GM10248 (cell line): ENCODE results near the gene RIC8B.

Experiments
- CTCF ChIA-PET: fragments of 300-600 bp; sonication (Branson Sonifier 250); formaldehyde crosslinking; extraction: SDS; loops from one replicate; lab custom pipeline; 2021; ENCODE audit warnings: antibody characterized with exemption; lab: Yijun Ruan, JAX
- POLR2A ChIA-PET: fragments of 350-650 bp; sonication (Branson Sonifier 250); formaldehyde crosslinking; extraction: SDS; loops from one replicate; lab custom pipeline; 2020; ENCODE audit warnings: antibody characterized with exemption; lab: Yijun Ruan, JAX
- DNase-seq: peaks from one replicate; pipeline ENCODE4 v3.0.0; 2012; ENCODE audit errors: extremely low spot score
- TF ChIP-seq, protein P1 (sequence below): IDR thresholded peaks from 2 replicates; pipeline ENCODE4 v1.5.1; 2012; ENCODE audit warnings: mild to moderate bottlenecking, low read depth; ENCODE audit errors: extremely low read depth, missing control alignments, control extremely low read depth

Gene RIC8B

DNA sequence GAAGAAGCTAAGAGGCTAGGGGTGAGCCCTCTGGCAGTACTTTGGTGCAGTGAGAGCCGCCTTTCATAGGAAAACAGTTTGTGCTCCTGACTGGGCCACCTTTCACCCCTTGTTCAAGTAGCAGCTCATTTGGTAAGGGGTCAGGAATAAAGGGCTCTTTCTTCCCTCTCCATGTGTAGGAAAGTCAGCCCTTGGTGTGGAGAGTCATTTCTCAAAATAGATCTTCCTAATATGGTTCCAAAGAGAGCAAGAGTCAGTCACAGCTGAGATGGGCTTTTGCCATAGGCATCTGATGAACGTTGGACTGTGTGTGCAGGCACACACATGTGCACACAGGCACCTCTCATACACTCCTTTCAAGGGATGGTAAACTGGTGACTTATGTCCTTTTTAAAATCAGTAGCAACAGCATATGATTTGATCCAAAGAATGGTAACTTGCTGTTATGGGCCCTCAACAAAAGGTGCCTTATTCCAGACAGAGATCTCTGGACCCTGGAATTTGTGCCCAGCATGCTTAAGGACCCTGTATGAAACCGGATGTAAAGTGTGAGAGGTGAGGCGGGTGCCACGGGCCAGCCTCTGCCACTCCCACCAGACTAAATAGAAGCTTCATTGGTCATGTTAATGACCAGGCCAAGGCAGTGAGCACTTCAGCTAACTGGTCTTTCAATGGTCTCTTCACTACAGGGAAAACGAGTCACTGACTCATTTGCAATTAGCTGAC is 16.7 kb upstream of the RIC8B start:
- ChIA-PET CTCF (interaction anchor here (1.3 to 1.5 kb wide), 2 partner anchors 9 to 13 kb away, joined by 3 to 8 read pairs; no protein-coding TSS in a partner anchor), POLR2A (no interaction called here)
- TF ChIP-seq, protein P1, sequence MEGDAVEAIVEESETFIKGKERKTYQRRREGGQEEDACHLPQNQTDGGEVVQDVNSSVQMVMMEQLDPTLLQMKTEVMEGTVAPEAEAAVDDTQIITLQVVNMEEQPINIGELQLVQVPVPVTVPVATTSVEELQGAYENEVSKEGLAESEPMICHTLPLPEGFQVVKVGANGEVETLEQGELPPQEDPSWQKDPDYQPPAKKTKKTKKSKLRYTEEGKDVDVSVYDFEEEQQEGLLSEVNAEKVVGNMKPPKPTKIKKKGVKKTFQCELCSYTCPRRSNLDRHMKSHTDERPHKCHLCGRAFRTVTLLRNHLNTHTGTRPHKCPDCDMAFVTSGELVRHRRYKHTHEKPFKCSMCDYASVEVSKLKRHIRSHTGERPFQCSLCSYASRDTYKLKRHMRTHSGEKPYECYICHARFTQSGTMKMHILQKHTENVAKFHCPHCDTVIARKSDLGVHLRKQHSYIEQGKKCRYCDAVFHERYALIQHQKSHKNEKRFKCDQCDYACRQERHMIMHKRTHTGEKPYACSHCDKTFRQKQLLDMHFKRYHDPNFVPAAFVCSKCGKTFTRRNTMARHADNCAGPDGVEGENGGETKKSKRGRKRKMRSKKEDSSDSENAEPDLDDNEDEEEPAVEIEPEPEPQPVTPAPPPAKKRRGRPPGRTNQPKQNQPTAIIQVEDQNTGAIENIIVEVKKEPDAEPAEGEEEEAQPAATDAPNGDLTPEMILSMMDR = no peak
- no peak for DNase-seq

DNA sequence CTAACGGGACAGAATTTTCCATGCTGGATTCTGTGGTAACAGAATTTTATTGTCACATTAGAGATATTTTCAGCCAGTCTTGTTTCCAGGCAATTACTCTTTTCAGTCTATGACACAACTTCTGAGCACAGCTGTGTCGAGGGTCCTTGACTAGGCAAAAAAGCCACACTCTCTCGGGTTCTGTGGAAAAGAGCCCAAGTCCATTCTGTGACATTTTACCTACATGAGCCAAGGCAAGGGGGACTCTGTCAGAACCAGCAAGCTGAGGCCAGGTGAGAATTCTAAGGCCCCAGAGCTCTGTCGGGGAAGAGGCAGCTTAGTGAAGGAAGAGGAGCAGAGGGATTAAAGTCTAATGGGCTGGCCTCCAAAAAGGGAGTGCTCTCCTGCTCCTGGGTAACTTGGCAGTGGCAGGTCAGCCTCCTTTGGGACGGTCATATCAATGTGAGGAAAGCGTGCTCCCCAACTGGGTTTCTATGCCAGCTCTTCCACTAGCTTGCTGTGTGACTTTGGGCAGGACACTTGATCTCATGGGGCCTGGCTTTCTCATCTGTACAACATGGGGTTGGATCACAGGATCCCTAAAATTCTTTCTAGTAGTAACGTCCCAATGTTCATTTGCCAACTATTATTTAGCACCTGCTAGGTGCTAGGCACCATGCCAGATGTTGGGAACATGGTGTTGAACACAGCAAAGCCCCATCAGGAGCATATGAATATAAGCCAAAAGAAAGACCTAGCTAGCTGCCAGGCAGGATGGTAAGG is 16.0 kb upstream of the RIC8B start:
- TF ChIP-seq, protein P1 = no peak
- CTCF ChIA-PET = interaction anchor here (1.5 kb wide), 1 partner anchor 12 kb away, joined by 8 read pairs; no protein-coding TSS in a partner anchor
- DNase-seq = no peak
- POLR2A ChIA-PET = no interaction called here

DNA sequence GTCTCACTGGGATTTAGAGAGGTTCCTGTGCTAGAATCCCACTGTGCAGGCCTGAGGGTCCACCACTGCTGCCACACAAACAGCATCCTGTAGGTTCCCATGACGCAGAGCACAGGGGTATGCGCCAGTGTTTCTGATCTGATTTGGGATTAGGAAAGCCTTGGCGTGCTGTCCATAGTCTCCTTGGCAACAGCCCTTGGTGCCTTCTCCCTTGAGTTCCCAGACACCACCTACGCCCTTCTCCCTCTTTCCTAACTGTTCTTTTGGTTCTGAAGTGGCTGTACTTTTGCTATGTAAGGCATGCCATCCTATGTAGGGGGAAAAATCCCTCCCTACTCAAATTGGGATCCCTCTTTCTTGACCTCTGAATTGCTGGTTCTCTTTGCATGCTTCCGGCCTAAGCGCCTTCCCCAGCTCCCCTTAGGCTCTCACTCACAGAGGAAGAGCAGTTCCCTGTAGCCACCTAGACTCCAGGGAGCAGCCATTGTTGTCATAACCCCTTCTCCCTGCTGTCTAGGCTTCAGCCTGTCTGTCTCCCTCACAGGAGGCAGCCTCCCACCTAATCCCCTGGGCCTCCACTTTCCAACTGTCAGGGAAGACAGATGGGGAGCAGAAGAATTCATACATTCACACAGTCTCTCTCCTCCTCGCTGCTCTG is 14.8 kb upstream of the RIC8B start:
- ChIA-PET POLR2A (interaction anchor here (0.7 to 1.0 kb wide), 3 partner anchors 9 to 339 kb away, joined by 3 to 5 read pairs (median 3); no protein-coding TSS in a partner anchor), CTCF (interaction anchor here (0.8 to 1.5 kb wide), 3 partner anchors 11 kb away, joined by 3 to 8 read pairs (median 3); no protein-coding TSS in a partner anchor)
- TF ChIP-seq, protein P1 = no peak
- no peak for DNase-seq

DNA sequence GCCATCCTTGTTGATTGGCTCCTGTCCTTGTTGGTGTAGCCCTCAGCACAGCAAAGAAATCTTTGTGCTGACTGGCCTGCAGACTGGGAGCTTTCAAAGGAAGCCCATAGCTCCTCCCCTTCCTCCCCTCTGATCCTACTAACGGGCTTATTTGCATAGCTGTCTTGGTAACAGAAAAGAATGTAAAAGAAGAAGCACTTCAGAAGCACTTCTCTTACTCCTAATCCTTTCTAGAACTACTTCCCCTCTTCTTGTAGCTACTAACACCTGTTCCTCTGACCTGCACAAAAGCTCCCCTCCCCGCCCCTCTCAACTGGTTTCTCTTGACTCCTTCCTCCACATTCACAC is 14.3 kb upstream of the RIC8B start:
- TF ChIP-seq, protein P1 = no peak
- ChIA-PET CTCF (interaction anchor here (0.8 to 0.9 kb wide), 3 partner anchors 11 to 41 kb away, joined by 3 read pairs; no protein-coding TSS in a partner anchor), POLR2A (interaction anchor here (0.7 to 1.0 kb wide), 3 partner anchors 10 to 339 kb away, joined by 3 to 5 read pairs (median 3); no protein-coding TSS in a partner anchor)
- peak; percentile 79 for DNase-seq

DNA sequence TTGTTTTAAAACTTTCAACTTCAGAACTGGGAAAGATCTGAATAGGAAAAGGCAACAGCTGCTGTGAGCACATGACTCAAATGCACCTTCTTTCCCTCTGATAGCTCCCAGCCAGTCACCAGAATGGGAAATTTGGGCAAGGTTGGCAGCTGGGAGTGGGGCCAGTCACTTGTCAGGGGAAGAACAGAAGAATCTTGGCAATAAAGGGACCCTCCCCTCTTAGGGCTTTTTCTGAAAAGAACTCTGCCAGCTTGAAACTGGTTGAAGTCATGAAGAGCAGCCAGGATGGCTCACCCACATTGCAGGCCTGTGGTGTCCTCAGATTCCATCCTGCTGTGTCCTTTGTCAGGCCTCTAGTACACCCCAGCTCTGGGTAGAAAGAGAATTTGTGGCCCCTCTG is 10.3 kb upstream of the RIC8B start:
- POLR2A ChIA-PET = no interaction called here
- TF ChIP-seq, protein P1 = no peak
- DNase-seq = no peak
- CTCF ChIA-PET = interaction anchor here (1.4 kb wide), 1 partner anchor 26 kb away, joined by 3 read pairs; no protein-coding TSS in a partner anchor

DNA sequence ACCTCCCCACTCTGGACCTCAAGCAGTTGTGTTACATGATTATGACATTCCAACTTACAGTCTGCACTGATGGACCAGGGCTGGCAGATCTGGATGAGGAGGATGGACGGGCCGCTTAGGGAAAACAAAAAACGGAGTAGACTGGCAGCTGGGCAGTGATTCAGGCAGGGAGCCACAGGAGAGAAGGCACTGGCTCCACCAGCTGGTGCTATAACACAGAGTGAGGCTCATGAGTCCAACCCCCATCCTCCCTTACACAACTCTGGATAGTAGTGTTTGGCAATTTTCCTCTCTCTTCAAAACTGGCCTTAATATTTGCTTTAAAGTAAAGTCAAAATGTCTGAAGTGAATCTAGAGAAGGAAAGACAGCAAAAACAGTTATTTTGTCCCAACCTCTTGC is 9.7 kb upstream of the RIC8B start:
- DNase-seq = no peak
- CTCF ChIA-PET = interaction anchor here (0.8 to 1.4 kb wide), 2 partner anchors 26 to 155 kb away, joined by 3 to 4 read pairs; no protein-coding TSS in a partner anchor
- POLR2A ChIA-PET = no interaction called here
- TF ChIP-seq, protein P1 = no peak
